ENCODE measurements around the gene PCDHB13. TPM values are rescaled to one million over a fixed set of nuclear protein-coding genes. Genes with fewer than 3 reads are reported as not detected.

PCDHB13 gene
- total RNA-seq, 1 donor from 2014 or later = 4.4 TPM

Other genes starting within 250 kb of the PCDHB13 start
- gene PCDHAC2, start 247.4 kb upstream of the PCDHB13 start, total RNA-seq = 4.6 TPM
- not detected for gene PCDHB1, start 162.5 kb upstream of the PCDHB13 start, total RNA-seq
- gene PCDHB2, start 119.3 kb upstream of the PCDHB13 start, total RNA-seq = 4.4 TPM
- 3.7 TPM for gene PCDHB3, start 113.4 kb upstream of the PCDHB13 start, total RNA-seq
- 4.0 TPM for gene PCDHB4, start 92.1 kb upstream of the PCDHB13 start, total RNA-seq
- 5.6 TPM for gene PCDHB5, start 78.7 kb upstream of the PCDHB13 start, total RNA-seq
- gene PCDHB6, start 63.9 kb upstream of the PCDHB13 start, total RNA-seq = 0.82 TPM
- gene PCDHB7, start 41.3 kb upstream of the PCDHB13 start, total RNA-seq = 3.3 TPM
- gene PCDHB8, start 36.1 kb upstream of the PCDHB13 start, total RNA-seq = 2.3 TPM
- gene PCDHB16, start 31.5 kb upstream of the PCDHB13 start, total RNA-seq = 4.1 TPM
- gene PCDHB9, start 26.8 kb upstream of the PCDHB13 start, total RNA-seq = 1.7 TPM
- 6.1 TPM for gene PCDHB10, start 21.6 kb upstream of the PCDHB13 start, total RNA-seq
- 5.9 TPM for gene PCDHB11, start 14.3 kb upstream of the PCDHB13 start, total RNA-seq
- gene PCDHB12, start 5.2 kb upstream of the PCDHB13 start, total RNA-seq = 4.8 TPM
- gene PCDHB14, start 9.4 kb downstream of the PCDHB13 start, total RNA-seq = 7.8 TPM
- 9.9 TPM for gene PCDHB15, start 31.5 kb downstream of the PCDHB13 start, total RNA-seq
- gene SLC25A2, start 90.1 kb downstream of the PCDHB13 start, total RNA-seq = not detected
- 93.2 TPM for gene TAF7, start 106.9 kb downstream of the PCDHB13 start, total RNA-seq
- 1.8 TPM for gene PCDHGA1, start 116.6 kb downstream of the PCDHB13 start, total RNA-seq
- gene PCDHGA2, start 124.8 kb downstream of the PCDHB13 start, total RNA-seq = 3.7 TPM
- gene PCDHGA3, start 129.9 kb downstream of the PCDHB13 start, total RNA-seq = 3.9 TPM
- 3.7 TPM for gene PCDHGB1, start 136.2 kb downstream of the PCDHB13 start, total RNA-seq
- 3.9 TPM for gene PCDHGA4, start 141.1 kb downstream of the PCDHB13 start, total RNA-seq
- gene PCDHGB2, start 146.1 kb downstream of the PCDHB13 start, total RNA-seq = 4.2 TPM
- 6.1 TPM for gene PCDHGA5, start 150.2 kb downstream of the PCDHB13 start, total RNA-seq
- gene PCDHGB3, start 156.3 kb downstream of the PCDHB13 start, total RNA-seq = 5.7 TPM
- 4.8 TPM for gene PCDHGA6, start 160.0 kb downstream of the PCDHB13 start, total RNA-seq
- 6.3 TPM for gene PCDHGA7, start 168.8 kb downstream of the PCDHB13 start, total RNA-seq
- gene PCDHGB4, start 173.8 kb downstream of the PCDHB13 start, total RNA-seq = 5.9 TPM
- gene PCDHGA8, start 178.7 kb downstream of the PCDHB13 start, total RNA-seq = 3.0 TPM
- gene PCDHGB5, start 184.0 kb downstream of the PCDHB13 start, total RNA-seq = 11.3 TPM
- gene PCDHGA9, start 188.9 kb downstream of the PCDHB13 start, total RNA-seq = 12.2 TPM
- gene PCDHGB6, start 194.1 kb downstream of the PCDHB13 start, total RNA-seq = 9.3 TPM
- gene PCDHGA10, start 199.1 kb downstream of the PCDHB13 start, total RNA-seq = 6.1 TPM
- 10.3 TPM for gene PCDHGB7, start 203.8 kb downstream of the PCDHB13 start, total RNA-seq
- 7.5 TPM for gene PCDHGA11, start 207.1 kb downstream of the PCDHB13 start, total RNA-seq
- 5.1 TPM for gene PCDHGA12, start 216.6 kb downstream of the PCDHB13 start, total RNA-seq

All from tongue (tissue), 1 donor.